ENCODE measurements around the gene SUSD2.
"Not testable (repeated sequence)": the region's sequence is repeated elsewhere in the genome, so short reads cannot be mapped to it uniquely, and the experiment has no call there.

The SUSD2 gene

GRCh38 chr22:24175160-24175808, 6.0 kb upstream of the SUSD2 start:
- in situ Hi-C loops (cut with HindIII; ENCODE audit: low sequenced_read_pairs), result no loop called here

- in situ Hi-C loops (cut with HindIII; ENCODE audit: low sequenced_read_pairs), result no loop called here
Measured at GRCh38 chr22:24176040-24176439, 5.2 kb upstream of the SUSD2 start.

GRCh38 chr22:24176630-24177029, 4.7 kb upstream of the SUSD2 start:
- in situ Hi-C loops (cut with HindIII; ENCODE audit: low sequenced_read_pairs), result no loop called here

DNA sequence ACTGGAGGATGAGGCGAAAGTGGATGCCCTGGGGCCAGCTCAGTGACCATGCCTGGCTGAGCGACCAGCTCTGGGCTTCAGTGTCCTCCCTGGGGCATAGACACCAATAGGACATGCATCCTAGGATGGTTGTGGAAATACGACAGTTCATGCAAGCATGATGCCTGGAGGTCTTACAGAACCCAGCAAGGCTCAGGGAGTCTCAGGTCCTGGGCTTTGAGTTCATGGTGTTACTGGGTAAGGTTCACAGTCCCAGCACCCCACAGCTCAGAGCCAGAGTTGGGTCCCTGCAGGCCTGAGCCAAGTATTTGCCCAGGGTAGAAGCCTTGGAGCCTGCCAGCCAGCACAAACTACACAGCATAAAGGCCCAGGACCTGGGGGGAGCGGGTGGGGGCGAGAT, 4.2 kb upstream of the SUSD2 start:
- in situ Hi-C loops (cut with HindIII; ENCODE audit: low sequenced_read_pairs), result no loop called here

DNA sequence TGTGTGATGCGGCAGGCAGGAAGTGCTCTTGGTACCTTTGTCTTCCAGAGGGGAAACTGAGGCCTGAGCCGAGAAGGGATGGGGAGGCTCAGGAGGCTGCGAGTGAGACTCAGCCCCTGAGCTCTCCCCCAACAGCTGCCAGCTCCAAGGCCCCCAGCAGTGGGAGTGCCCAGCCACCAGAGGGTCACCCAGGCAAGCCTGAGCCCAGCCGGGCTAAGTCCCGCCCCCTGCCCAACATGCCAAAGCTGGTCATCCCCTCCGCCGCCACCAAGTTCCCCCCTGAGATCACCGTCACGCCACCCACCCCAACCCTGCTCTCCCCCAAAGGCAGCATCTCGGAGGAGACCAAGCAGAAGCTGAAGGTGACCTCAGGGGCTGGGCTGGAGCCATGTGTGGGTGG, 3.8 kb upstream of the SUSD2 start:
- in situ Hi-C loops (cut with HindIII; ENCODE audit: low sequenced_read_pairs), result no loop called here

GRCh38 chr22:24178021-24178431, 3.3 kb upstream of the SUSD2 start:
- in situ Hi-C loops (cut with HindIII; ENCODE audit: low sequenced_read_pairs), result no loop called here

DNA sequence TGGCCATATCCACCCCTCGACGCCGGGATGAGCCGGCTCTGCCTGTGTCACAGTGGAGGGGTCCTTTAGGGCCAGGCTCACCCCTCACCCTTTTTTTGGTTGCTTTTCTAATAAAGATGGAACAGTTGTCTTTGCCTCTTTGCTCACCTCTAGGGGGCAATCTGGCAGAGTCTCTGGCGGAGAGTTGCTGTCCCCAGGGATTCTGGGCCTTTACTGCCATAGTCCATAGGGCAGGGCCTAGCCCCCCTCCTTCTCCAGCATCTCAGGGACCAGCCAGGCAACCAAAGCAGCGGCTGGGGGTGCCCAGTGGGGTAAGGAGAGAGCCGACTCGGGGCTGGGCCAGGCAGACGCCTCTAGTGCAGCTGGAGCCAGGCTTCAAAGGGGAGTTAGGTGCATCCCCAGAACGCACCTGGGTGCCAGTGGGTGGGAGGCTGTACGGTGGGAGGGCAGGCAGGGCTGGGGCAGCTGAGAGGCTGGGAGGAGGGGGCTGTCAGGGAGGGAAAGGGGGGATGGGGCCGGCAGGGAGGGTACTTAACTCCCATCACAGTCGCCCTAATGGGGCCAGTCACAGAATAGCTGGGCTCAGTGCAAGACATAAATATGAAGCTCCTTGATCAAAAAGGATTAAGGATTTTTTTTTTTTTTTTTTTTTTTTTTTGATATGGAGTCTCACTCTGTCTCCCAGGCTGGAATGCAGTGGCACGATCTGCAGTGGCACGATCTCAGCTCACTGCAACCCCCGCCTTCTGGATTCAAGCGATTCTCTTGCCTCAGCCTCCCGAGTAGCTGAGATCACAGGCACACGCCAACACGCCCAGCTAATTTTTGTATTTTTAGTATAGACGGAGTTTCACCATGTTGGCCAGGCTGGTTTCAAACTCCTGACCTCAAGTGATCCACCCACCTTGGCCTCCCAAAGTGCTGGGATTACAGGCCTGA, 2.5 kb upstream of the SUSD2 start:
- in situ Hi-C loops (cut with HindIII; ENCODE audit: low sequenced_read_pairs), result no loop called here

DNA sequence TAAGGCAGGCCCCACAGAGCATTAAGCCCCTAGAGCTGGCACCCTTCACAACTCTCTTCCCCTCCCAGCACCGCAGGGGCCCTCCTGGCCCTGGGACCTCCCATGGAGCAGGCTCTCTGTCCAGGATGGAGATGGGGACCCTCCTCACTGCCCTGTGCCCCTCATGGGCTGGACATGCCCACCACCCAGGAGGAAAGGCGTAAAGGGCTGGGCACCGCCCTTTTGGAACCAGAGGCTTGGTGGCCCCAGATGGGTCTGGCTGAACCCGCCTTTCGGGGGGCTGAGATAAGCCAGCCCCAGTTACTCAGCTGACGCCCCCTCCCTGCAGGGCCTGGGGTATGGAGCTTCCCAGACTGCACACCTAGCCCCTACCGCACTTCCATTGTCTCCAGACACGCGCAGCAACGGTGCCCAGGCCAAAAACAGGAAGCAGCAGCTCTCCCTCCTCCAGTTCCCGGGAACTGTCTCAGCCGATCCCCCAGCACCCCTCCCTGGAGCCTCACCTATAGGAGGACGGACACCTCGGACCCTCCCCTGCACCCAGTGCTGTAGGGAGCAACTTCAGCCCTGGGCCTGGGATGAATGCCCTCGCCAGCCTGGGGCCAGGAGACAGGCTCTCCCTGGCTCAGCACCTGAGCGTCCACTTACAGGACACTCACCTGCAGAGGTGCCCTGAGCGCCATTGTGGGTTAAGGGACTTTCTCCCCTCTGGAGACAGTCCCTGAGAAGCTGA, 1.6 kb upstream of the SUSD2 start:
- in situ Hi-C loops (cut with HindIII; ENCODE audit: low sequenced_read_pairs), result no loop called here

GRCh38 chr22:24180316-24181087, 785 bp upstream of the SUSD2 start:
- in situ Hi-C loops (cut with HindIII; ENCODE audit: low sequenced_read_pairs), result no loop called here

DNA sequence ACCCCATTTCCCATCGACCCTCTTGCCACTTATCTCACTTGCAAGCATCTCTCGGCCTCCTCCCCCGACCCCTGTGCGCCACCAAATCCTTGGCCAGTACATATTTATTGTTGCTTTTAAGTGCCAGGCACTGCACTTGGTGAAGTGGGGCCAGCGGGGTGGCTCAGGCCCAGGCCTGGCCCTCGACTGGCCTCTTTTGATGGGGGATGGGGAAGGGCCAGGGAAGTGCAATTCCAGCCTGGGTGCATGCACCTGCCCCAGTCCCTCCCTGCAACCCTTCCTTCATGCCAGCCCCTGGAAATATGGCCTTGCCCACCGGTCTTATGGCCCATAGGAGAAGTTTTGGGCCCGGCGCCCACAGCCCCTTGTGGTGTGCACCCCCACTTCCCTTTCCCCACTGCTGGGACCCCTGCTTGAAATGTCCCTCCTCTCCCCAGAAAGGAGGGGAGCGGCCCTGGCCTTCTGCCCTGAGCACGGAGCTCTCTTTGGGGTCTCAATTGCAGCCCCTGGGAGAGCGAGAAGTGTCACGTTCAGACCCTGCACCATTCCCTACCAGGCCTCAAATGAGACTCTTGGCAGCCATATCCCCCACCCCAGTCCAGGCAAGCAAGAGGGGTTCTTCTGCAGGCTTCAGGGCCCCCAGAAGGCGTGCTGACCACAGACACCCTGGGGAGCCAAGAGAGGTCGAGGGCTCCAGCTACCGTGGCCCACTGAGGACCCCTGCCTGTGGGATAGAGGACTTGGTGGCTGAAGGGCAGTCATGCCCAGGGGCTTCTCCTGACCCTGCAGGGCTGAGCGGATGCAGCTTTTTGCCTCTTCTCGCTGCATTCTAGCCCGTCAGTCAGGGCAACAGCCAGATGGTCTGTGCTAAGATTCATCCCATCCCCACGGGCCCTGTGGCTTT, 961 bp downstream of the SUSD2 start:
- in situ Hi-C loops (cut with HindIII; ENCODE audit: low sequenced_read_pairs), result no loop called here

DNA sequence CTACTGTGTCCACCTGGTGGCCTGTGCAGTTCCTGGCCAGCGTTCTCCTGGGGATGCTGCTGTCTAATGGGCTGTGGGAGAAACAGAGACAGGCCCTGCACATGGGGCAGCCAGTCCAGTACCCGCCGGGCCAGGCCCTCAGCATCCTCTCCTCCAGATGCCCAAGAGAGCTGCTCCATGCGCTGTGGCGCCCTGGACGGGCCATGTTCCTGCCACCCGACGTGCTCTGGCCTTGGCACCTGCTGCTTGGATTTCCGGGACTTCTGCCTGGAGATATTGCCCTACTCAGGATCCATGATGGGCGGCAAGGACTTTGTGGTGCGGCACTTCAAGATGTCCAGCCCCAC, 1.6 kb downstream of the SUSD2 start:
- in situ Hi-C loops (cut with HindIII; ENCODE audit: low sequenced_read_pairs), result not testable (repeated sequence)

- in situ Hi-C loops (cut with HindIII; ENCODE audit: low sequenced_read_pairs), result no loop called here
Measured at GRCh38 chr22:24183321-24184031, 2.2 kb downstream of the SUSD2 start.

DNA sequence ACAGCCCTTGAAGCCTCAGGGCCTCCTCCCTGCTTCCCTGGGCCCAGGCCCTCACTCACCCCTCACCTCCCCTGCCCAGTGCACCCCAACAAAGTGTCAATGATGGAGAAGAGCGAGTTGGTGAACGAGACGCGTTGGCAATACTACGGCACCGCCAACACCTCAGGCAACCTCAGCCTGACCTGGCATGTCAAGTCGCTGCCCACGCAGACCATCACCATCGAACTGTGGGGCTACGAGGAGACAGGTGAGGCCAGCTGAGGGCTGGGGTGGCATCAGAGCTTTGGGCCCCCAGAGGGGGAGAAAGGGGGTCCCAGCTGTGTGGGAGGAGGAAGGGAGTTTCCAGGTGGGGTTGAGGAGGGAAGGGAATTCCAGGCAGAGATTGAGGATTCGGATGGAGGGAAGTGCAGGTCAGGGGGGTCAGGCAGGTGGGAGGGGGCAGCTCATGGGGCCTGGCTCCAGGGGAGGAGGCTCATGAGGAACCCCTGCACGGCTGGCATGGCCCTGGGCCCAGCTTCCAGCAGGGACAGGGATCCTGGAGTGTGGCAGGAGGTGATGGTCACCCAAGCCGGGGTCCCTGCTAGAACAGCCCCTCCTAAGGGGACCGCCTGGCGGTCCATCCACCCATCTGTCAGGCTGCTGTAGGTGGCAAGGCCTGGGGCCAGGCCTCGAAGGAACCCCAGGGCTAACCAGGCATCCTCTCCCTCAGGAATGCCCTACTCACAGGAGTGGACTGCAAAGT, 2.9 kb downstream of the SUSD2 start:
- in situ Hi-C loops (cut with HindIII; ENCODE audit: low sequenced_read_pairs), result no loop called here

GRCh38 chr22:24185001-24185500, 3.8 kb downstream of the SUSD2 start:
- in situ Hi-C loops (cut with HindIII; ENCODE audit: low sequenced_read_pairs), result no loop called here

- in situ Hi-C loops (cut with HindIII; ENCODE audit: low sequenced_read_pairs), result no loop called here
Measured at GRCh38 chr22:24185501-24186351, 4.4 kb downstream of the SUSD2 start.

DNA sequence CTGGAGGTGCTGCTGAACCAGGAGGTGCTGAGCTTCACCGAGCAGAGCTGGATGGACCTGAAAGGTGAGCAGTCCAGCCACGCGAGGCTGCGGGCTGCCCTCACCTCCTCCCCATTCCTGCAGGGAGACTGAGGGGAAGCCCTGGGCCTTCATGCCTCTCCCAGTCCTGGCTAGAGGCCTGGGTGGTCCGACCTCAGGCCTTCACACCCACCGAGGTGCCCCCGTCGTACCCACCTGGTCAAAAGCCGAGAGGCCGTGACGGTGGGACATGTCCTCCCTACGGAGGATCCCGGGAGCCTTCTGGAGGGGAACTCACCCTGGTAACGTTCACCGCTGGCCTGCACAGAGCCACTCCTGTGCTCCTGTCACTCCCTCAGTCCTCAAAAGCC, 5.1 kb downstream of the SUSD2 start:
- in situ Hi-C loops (cut with HindIII; ENCODE audit: low sequenced_read_pairs), result no loop called here

- in situ Hi-C loops (cut with HindIII; ENCODE audit: low sequenced_read_pairs), result no loop called here
Measured at GRCh38 chr22:24186892-24187670, 5.8 kb downstream of the SUSD2 start.
